ENCODE data around the gene CLEC2B.
A peak's percentile ranks its signal among the peaks of the same experiment; 100 is the strongest.

CLEC2B gene

DNA sequence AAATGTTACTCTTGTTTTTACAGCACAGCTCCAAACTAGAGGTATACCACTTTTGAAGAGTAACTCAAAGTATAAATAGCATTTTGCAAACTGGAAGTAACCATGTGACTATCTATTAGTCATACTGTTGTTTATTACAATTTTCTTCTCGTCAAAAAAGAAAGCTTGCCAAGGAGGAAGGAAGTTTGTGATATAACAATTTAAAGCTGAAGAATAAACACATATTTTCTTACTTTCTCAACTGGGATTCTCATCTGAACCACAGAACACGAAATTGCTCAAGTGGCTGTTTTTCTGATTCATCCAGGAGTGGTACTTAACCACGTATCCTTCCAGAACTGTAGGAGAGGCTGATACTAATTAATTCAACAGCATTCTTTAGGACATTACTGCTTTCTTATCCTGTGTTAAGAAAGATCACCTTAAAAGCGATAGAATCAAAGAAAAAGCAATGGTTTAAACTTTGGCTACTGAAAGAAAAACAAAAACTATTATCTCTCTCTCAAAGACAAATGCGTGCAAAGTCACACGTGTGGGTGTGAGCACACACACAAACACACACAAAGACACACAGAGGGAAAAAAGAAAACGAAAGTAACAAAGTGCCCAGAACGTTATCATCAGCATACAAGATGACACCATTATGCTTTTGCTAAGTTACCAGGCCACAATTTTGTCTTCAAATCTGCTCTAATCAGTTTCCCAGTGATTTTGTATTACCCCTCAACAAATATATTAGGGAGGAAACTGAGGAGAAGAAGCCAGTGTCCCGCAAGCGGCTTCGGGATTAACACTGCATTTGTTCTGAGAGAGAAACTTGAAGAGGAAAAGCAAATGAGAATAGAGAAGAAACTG, at the start of gene CLEC2B:
CLEC2B (minus strand) TSS at position 48 of the 855 bp plus-strand sequence.
- H3K4me1 Mint-ChIP-seq (ENCODE audit: low read depth) = peaks cover 37% of the 10 kb centered on the region
- H3K36me3 Mint-ChIP-seq (ENCODE audit: low read depth) = peaks cover 11% of the 10 kb centered on the region

DNA sequence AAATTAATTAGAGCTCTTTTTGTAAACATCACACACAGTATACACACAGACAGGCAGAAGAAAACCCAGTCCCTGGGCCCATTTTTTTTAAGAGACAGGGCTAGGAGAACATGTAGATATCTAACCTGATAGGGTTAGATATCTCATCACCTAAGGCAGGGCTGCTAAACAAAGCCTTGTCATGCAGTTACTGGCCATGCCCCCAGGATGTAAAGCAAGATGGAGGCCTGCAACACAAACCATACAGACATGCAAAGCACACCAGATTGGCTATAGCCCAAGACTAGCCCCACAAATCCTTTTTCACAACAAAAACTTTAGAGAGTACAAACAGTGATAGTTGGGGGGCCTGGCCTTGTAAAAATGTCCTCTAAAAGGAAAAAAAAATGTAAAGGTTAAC, 42.6 kb upstream of the CLEC2B start:
- Mint-ChIP-seq H3K9me3 (peaks cover 37% of the 10 kb centered on the region), H3K27ac (no peak overlapping the region), H3K27me3 (no peaks in the 10 kb centered on the region), H3K4me1 (ENCODE audit: low read depth) (peaks cover 22% of the 10 kb centered on the region), H3K4me3 (no peak overlapping the region), H3K36me3 (ENCODE audit: low read depth) (peaks cover 22% of the 10 kb centered on the region)
- no peak for DNase-seq

More for the DNA sequence above, at the start of gene CLEC2B:
- Mint-ChIP-seq H3K4me3 (peak within 1 kb of the TSS; percentile 88), H3K27me3 (no peaks in the 10 kb centered on the region), H3K27ac (peak within 1 kb of the TSS; percentile 99), H3K9me3 (no peaks in the 10 kb centered on the region)
- no peak for DNase-seq

DNA sequence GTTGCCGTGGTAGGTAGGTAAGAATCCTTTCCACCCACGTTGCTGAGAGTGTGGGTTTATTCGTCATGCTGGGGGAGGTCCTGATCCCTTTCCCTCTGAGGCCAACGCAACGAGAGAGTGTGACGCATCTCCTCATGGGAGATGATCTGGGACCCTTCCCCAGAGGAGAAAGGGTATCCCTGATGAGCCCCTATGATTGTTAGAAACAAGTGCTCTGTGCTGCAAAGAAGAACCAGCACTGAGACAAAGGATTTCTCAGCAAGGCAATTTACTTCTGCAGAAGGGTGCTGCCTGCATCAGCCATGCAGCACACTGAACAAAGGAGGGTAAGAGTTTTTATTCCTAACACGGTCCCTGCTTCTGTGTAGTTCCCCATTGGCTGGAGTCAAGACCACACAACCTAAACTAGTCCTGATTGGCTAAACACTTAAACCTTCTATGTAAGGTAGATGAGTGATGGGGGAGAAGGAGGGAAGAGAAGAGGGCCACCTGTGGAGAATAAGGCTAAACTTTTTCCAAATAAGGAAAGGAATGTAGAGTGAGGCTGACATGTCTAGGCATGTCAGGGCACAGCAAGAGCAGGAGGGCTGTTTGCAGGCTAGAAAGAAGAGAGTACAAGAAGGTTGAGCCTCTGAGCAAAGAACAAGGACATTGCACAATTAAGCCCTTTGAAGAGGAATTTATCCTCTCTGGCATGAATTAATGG, 41.7 kb upstream of the CLEC2B start:
- peaks cover 30% of the 10 kb centered on the region for H3K4me1 Mint-ChIP-seq (ENCODE audit: low read depth)
- no peak overlapping the region for H3K4me3 Mint-ChIP-seq
- H3K36me3 Mint-ChIP-seq (ENCODE audit: low read depth) = peaks cover 22% of the 10 kb centered on the region
- DNase-seq = no peak
- H3K9me3 Mint-ChIP-seq = peaks cover 37% of the 10 kb centered on the region
- no peaks in the 10 kb centered on the region for H3K27me3 Mint-ChIP-seq
- H3K27ac Mint-ChIP-seq = peak overlapping the region; percentile 1

DNA sequence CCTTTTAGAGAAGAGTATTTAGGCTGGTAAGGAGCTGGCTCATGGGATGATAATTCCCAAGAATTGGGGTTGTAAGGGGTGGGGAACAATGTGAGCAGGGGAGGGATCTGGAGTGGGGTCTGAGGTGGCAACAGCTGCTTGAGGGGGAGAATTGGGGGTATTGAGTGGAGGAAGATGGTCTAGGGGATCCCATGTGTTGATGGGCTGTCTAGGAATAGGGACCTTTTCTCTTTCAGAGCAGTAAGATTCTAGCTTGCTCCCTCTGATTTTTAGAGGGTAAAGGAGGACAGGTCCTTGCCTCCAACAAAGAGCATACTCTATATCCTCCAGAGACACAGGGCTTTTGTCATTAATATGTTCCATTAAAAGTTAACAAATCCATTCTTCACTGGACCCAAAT, 40.6 kb upstream of the CLEC2B start:
- Mint-ChIP-seq H3K36me3 (ENCODE audit: low read depth) (peaks cover 22% of the 10 kb centered on the region), H3K9me3 (peaks cover 37% of the 10 kb centered on the region), H3K4me1 (ENCODE audit: low read depth) (peaks cover 34% of the 10 kb centered on the region), H3K27me3 (no peaks in the 10 kb centered on the region), H3K4me3 (no peak overlapping the region), H3K27ac (no peak overlapping the region)
- DNase-seq = no peak

DNA sequence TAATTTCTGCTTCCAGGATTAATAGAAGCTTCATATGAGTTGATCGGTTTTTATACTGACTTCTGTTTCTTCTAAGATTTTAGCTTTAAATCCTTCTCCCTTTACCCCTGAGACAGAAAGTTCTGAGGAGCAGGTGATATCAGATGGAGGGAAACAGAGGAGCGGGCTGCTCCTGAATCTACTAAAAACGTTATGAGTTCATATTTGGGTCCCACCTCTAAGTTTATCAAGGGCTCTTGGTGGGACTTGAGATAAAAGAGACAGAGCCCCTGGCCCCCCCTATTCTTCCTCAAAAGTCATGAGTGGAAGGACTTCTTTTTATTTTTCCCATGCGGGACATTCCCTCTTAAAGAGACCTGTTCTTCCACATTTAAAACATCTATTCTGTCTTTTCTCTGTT, 39.2 kb upstream of the CLEC2B start:
- Mint-ChIP-seq H3K4me1 (ENCODE audit: low read depth) (peaks cover 34% of the 10 kb centered on the region), H3K27me3 (no peaks in the 10 kb centered on the region), H3K36me3 (ENCODE audit: low read depth) (peaks cover 22% of the 10 kb centered on the region), H3K27ac (no peak overlapping the region), H3K4me3 (no peak overlapping the region), H3K9me3 (peaks cover 41% of the 10 kb centered on the region)
- DNase-seq = no peak

DNA sequence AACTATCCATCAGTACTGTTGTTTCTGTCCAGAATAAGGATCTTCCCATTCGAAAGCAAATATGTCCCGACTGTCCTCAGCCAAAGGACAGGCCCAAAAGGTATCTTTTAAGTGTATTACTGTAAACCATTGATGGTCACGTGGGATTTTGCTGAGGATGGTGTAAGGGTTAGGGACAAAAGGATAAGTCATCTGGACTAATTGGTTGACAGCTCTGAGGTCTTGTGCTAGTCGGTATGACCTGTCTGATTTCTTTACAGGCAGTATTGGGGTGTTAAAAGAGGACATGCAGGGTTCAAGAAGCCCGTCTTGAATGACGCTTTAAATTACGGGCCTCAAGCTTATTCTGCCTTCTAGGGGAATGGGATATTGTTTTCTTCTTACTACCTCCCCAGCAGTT, 38.6 kb upstream of the CLEC2B start:
- DNase-seq = no peak
- Mint-ChIP-seq H3K4me1 (ENCODE audit: low read depth) (peaks cover 34% of the 10 kb centered on the region), H3K27me3 (no peaks in the 10 kb centered on the region), H3K36me3 (ENCODE audit: low read depth) (peaks cover 26% of the 10 kb centered on the region), H3K4me3 (no peak overlapping the region), H3K27ac (no peak overlapping the region), H3K9me3 (peaks cover 46% of the 10 kb centered on the region)

DNA sequence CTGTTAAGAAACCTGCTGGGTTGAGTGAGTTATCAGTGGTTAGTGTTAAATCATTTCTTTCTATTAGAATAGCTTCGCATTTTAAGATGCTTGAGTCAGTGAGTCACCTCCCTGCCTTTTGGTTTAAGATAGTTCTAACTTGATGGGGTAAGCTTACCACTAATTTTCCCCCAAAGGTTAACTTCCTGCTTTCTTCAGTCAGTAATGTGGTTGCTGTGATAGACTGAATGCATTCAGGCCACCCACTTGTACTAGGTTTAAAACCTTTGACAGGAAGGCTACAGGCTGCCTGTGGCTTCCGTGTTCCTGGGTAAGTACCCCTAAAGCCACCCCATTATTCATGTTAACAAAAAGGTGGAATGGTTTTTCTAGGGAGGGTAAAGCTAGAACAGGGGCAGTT, 37.7 kb upstream of the CLEC2B start:
- Mint-ChIP-seq H3K4me3 (no peak overlapping the region), H3K9me3 (peaks cover 44% of the 10 kb centered on the region), H3K27me3 (no peaks in the 10 kb centered on the region), H3K4me1 (ENCODE audit: low read depth) (peaks cover 32% of the 10 kb centered on the region), H3K36me3 (ENCODE audit: low read depth) (peaks cover 23% of the 10 kb centered on the region), H3K27ac (peak overlapping the region; percentile 72)
- DNase-seq = no peak

DNA sequence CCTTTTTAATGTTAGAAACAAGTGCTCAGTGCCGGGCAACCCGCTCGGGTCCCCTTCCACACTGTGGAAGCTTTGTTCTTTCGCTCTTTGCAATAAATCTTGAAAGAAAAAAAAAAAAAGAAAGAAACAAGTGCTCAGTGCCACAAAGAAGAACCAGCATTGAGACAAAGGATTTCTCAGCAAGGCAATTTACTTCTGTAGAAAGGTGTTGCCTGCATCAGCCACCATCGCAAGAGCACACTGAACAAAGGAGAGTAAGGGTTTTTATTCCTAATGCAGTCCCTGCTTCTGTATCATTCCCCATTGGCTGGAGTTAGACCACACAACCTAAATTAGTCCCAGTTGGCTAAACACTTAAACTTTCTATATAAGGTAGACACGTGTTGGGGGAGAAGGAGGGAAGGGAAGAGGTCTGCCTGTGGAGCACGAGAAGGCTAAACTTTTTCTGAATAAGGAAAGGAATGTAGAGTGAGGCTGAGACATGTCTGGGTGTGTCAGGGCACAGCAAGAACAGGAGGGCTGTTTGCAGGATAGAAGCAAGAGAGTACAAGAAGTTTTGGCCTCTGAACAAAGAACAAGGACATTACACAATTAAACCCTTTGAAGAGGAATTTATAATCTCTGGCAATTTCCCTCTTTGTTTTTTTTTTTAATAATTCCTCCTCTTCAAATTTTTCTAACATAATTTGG, 33.5 kb upstream of the CLEC2B start:
- Mint-ChIP-seq H3K36me3 (ENCODE audit: low read depth) (peaks cover 9% of the 10 kb centered on the region), H3K4me3 (no peak overlapping the region), H3K9me3 (peaks cover 19% of the 10 kb centered on the region), H3K4me1 (ENCODE audit: low read depth) (peaks cover 22% of the 10 kb centered on the region), H3K27me3 (no peaks in the 10 kb centered on the region), H3K27ac (no peak overlapping the region)
- DNase-seq = no peak

DNA sequence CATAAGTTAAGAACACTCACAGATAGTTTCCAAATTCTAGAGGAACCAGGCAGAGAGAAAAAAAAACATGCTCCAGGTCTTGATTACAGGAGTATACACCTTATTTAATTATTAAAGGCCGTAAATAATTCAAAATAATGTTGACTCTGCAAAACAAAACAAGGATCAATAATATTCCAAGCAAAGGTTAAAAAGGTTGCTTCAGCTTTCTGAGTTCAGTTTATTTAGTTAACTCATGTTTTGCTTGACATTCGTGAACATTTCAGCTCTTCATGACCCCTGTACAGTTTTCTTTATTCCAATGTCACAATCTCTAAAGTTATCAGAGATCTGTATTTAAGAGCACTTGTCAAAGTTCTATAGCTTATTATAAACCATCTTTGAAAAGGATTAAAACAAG, 31.8 kb upstream of the CLEC2B start:
- H3K27ac Mint-ChIP-seq = no peak overlapping the region
- H3K36me3 Mint-ChIP-seq (ENCODE audit: low read depth) = peaks cover 9% of the 10 kb centered on the region
- H3K4me3 Mint-ChIP-seq = no peak overlapping the region
- H3K4me1 Mint-ChIP-seq (ENCODE audit: low read depth) = peaks cover 5% of the 10 kb centered on the region
- no peak for DNase-seq
- H3K9me3 Mint-ChIP-seq = peaks cover 19% of the 10 kb centered on the region
- H3K27me3 Mint-ChIP-seq = no peaks in the 10 kb centered on the region

DNA sequence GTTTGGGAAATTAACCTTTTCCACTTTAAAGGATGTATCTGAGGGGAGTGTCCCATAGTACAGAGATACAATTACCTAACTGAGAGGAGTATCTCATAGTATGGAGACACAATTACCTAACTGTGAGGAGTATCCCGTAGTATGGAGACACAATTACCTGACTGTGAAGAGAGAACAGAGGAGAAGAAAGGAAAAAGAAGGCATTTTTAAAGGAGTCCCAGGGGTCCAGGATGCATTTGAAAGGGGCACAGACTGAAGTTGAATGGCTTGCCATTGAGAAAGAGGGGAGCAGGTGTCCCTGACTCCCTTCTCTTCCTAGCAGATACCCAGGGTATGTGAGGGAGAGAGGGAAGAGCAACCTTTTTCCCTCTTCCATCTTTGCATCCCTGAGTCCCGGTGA, 30.1 kb upstream of the CLEC2B start:
- H3K27ac Mint-ChIP-seq = no peak overlapping the region
- H3K36me3 Mint-ChIP-seq (ENCODE audit: low read depth) = peaks cover 9% of the 10 kb centered on the region
- no peaks in the 10 kb centered on the region for H3K27me3 Mint-ChIP-seq
- H3K4me3 Mint-ChIP-seq = no peak overlapping the region
- peaks cover 2% of the 10 kb centered on the region for H3K4me1 Mint-ChIP-seq (ENCODE audit: low read depth)
- H3K9me3 Mint-ChIP-seq = peaks cover 19% of the 10 kb centered on the region
- DNase-seq = no peak

DNA sequence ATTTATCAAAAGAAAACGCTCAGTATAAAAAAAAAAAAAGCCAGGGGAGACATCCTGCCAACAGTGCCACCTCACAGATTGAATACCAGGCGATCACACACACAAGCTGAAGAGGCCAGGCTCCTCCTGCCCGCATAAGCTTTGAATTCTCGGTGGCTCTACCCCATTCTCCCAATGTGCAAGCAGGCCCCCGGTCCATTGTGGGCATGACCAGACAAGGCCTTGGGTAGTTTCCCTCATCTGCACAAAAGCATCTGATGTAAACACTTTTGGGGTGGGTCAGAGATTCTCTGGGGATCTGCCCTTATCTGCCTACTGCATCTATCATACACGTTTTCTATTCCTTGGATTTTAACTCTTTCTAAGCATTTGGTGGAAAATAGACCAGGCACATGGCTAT, 28.4 kb upstream of the CLEC2B start:
- DNase-seq = no peak
- no peak overlapping the region for H3K4me3 Mint-ChIP-seq
- H3K36me3 Mint-ChIP-seq (ENCODE audit: low read depth) = peaks cover 3% of the 10 kb centered on the region
- peaks cover 2% of the 10 kb centered on the region for H3K4me1 Mint-ChIP-seq (ENCODE audit: low read depth)
- H3K27ac Mint-ChIP-seq = no peak overlapping the region
- no peaks in the 10 kb centered on the region for H3K27me3 Mint-ChIP-seq
- H3K9me3 Mint-ChIP-seq = peaks cover 7% of the 10 kb centered on the region

DNA sequence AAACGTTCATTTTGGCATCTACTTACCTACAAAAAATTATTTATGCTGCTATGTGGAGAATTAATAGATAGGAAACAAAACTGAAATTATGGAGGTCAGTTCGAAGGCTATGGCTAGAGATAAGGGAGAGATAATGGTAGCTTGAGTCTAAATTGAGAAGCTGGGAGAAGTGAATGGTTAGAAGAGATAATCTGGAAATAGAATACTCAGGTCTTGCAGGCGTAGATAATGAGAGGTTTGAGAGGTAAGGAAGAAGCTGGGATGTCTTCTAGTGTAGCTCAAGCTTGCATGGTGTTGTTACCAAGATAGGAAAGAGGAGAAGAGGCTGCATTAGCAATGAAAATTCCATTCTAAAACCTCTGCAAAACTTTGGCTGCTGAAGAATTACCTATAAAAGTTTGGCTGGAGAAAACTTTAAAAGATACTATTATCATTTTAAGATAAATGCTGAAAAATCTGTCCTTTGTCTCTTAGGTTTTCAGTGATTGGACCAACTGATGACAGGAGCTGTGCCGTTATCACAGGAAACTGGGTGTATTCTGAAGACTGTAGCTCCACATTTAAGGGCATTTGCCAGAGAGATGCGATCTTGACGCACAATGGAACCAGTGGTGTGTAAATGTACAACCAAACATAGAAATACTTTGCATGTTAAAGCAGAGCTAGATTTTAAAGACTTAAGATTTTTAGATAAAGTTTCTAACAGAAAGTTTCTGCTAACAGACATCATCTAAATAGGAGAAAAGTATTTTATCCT, 26.2 kb upstream of the CLEC2B start:
- peaks cover 2% of the 10 kb centered on the region for H3K4me1 Mint-ChIP-seq (ENCODE audit: low read depth)
- no peak for DNase-seq
- no peaks in the 10 kb centered on the region for H3K27me3 Mint-ChIP-seq
- H3K4me3 Mint-ChIP-seq = no peak overlapping the region
- H3K27ac Mint-ChIP-seq = no peak overlapping the region
- H3K36me3 Mint-ChIP-seq (ENCODE audit: low read depth) = no peaks in the 10 kb centered on the region
- H3K9me3 Mint-ChIP-seq = no peaks in the 10 kb centered on the region

DNA sequence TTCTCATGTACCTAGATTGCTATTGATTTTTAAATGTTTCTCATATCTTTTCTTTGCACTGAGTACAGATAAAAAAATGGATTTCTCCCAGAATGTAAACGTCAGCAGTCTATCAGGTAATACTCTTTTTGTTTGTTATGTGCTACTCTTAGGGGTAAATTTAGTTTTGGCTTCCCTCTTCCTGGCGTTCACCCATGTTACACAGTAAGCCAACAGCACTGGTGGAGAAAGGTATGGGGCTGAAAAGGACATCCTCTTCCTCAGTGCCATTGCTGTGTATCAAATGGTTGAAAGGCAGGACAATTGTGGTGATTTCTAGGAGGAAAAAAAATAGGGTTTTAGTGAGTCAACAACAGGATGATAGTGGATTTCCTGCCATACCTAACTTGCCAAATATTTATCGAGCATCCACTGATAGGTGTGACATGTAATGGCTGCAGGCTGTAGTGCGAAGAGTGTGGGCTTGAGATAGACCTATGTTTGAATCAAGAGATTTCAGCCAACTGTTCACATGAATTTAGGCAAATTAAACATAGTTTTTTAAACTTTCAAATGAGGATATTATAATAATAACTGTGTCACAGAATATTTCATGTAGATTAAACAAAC, 19.6 kb upstream of the CLEC2B start:
- Mint-ChIP-seq H3K27ac (no peak overlapping the region), H3K9me3 (no peaks in the 10 kb centered on the region), H3K27me3 (no peaks in the 10 kb centered on the region), H3K4me3 (no peak overlapping the region), H3K4me1 (ENCODE audit: low read depth) (peaks cover 10% of the 10 kb centered on the region), H3K36me3 (ENCODE audit: low read depth) (no peaks in the 10 kb centered on the region)
- no peak for DNase-seq

DNA sequence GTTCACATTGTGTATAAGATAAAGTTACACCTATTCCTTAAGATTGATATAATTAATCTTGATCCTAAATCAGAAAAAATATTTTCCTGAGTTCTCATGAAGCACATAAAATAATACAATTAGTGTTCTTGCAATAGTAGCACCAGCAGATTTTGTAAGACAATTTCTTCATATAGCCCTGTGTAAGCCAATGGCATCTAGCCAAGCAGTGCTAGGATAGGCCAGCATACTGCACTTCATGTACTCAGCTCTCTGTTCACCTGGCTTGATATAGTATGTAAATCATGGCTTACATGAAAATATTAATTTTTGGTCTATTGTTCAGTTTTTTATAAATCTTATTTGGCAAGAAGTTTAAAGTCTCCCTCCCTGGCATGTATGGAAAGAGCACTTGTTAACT, 14.0 kb upstream of the CLEC2B start:
- no peaks in the 10 kb centered on the region for H3K36me3 Mint-ChIP-seq (ENCODE audit: low read depth)
- no peak for DNase-seq
- H3K9me3 Mint-ChIP-seq = no peaks in the 10 kb centered on the region
- peaks cover 9% of the 10 kb centered on the region for H3K4me1 Mint-ChIP-seq (ENCODE audit: low read depth)
- H3K27ac Mint-ChIP-seq = no peak overlapping the region
- no peaks in the 10 kb centered on the region for H3K27me3 Mint-ChIP-seq
- no peak overlapping the region for H3K4me3 Mint-ChIP-seq
